ENCODE results near the gene NKX2-2.
"Not testable (repeated sequence)": the region's sequence is repeated elsewhere in the genome, so short reads cannot be mapped to it uniquely, and the experiment has no call there.

The NKX2-2 gene

DNA sequence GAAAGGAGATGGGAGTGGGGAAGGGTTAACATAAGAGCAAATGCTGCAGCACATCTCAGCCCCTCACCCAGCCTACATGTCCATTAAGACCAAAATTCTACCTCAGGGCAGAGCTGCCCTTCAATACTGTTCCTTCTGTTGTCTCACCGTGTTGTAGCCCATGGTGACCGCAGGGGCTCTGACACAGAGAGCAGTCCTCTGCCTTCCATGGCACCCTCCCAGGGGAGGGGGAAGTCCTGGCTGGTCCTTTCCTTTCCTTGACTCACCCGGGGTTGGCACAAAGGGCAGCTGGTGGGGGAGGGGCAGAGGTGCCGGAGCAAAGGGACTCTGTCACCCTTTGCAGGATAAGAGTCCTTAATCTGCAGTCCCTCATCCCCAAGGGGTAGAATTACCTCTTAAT lies 15.2 kb downstream of the NKX2-2 start:
- no peak for TF ChIP-seq Cebpa-rat (IDR thresholded peaks at IDR 0.05)

DNA sequence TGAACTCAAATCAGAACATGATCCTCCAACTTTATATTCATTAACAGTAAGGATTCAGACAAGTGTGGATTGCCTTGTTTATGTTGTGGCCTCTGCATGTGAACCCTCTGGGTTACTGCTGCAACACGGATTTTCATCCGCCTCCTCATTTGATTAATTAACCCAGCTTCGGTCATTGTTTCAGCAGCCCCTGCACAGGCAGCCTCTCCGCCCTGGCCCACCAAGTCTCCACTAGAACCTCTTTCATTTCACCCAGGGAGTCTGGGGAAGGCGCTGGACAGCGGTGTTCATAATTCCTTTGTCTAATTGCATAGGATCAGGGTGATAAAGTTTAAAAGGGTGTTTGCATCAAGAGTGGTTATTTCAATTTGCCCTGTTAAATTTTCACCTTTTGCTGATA lies 15.7 kb downstream of the NKX2-2 start:
- Histone ChIP-seq H3K4me3 (no peak overlapping the region), H3K9me3 (replicated peaks in 1 of 11) (no peaks in the 10 kb centered on the region), H4K20me1 (no peaks in the 10 kb centered on the region), H3K4me1 (peaks cover 3 to 7% (median 5%) of the 10 kb centered on the region in 10 experiments), H3K9ac (no peak overlapping the region), H3K27me3 (no peaks in the 10 kb centered on the region), H3K36me3 (no peaks in the 10 kb centered on the region), H3K4me2 (no peak overlapping the region), H3K27ac (no peak overlapping the region)
- no peak for TF ChIP-seq Cebpa-rat (IDR thresholded peaks at IDR 0.05)

More for the DNA sequence above, 15.2 kb downstream of the NKX2-2 start:
- no peaks in the 10 kb centered on the region for H3K27me3 ChIP-seq
- H3K27ac ChIP-seq: no peak overlapping the region
- peaks cover 7 to 11% (median 9%) of the 10 kb centered on the region in 10 experiments for H3K4me1 ChIP-seq
- H3K9me3 ChIP-seq (replicated peaks in 1 of 11): no peaks in the 10 kb centered on the region
- no peak overlapping the region for H3K4me2 ChIP-seq
- no peak overlapping the region for H3K4me3 ChIP-seq
- H3K9ac ChIP-seq: no peak overlapping the region
- no peaks in the 10 kb centered on the region for H4K20me1 ChIP-seq
- no peaks in the 10 kb centered on the region for H3K36me3 ChIP-seq

DNA sequence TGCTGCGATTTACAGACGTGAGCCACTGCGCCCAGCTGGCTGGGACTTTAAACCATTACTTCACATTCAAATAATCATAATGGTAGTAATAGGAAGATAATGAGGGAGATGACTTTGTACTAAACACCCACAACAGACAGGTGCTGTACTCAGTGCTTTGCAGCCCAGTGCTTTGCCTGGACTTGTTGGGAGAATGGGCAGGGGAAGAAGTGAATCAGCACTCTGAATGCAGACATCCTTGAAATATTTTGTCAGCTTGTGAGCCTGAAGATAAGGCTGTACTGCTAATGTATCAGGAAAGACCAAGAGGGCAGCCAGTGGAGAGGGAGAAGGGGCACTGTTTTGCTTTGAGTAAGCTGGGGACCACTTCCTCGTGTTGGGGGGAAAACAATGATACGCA lies 17.4 kb downstream of the NKX2-2 start:
- no peaks in the 10 kb centered on the region for H4K20me1 ChIP-seq
- H3K4me3 ChIP-seq: no peak overlapping the region
- H3K27me3 ChIP-seq: no peaks in the 10 kb centered on the region
- H3K4me1 ChIP-seq: no peaks in the 10 kb centered on the region
- H3K36me3 ChIP-seq: no peaks in the 10 kb centered on the region
- no peak overlapping the region for H3K4me2 ChIP-seq
- H3K9ac ChIP-seq: no peak overlapping the region
- no peak for TF ChIP-seq Cebpa-rat (IDR thresholded peaks at IDR 0.05)
- no peaks in the 10 kb centered on the region for H3K9me3 ChIP-seq (replicated peaks in 1 of 11)
- no peak overlapping the region for H3K27ac ChIP-seq

DNA sequence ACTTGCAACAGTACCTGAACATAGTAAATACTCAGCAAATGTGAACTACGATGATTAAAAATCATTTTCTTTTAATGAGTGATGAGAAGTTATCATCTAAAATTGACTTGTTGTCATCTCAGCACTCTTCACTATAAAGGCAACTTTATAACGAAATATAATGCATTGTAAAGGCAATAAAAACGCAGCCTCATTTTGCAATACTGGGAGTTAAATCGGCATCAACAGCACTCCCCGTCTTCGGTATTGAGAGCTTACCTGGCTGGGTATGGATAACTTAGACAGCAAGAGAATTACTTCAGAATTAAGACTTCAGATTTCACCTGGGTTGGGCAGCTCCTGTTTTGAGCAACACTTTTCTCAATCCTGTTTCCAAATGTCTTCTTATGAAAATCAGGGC lies 20.8 kb downstream of the NKX2-2 start:
- H3K4me3 ChIP-seq: no peak overlapping the region
- H3K9me3 ChIP-seq (replicated peaks in 1 of 11): no peaks in the 10 kb centered on the region
- no peak for TF ChIP-seq Cebpa-rat (IDR thresholded peaks at IDR 0.05)
- H3K27ac ChIP-seq: no peak overlapping the region
- H3K36me3 ChIP-seq: no peaks in the 10 kb centered on the region
- H3K27me3 ChIP-seq: no peaks in the 10 kb centered on the region
- H3K4me1 ChIP-seq: peaks cover 0 to 6% (median 0%) of the 10 kb centered on the region in 10 experiments; a peak in 2 of 20 replicates
- H3K9ac ChIP-seq: no peak overlapping the region
- no peak overlapping the region for H3K4me2 ChIP-seq
- H4K20me1 ChIP-seq: no peaks in the 10 kb centered on the region

DNA sequence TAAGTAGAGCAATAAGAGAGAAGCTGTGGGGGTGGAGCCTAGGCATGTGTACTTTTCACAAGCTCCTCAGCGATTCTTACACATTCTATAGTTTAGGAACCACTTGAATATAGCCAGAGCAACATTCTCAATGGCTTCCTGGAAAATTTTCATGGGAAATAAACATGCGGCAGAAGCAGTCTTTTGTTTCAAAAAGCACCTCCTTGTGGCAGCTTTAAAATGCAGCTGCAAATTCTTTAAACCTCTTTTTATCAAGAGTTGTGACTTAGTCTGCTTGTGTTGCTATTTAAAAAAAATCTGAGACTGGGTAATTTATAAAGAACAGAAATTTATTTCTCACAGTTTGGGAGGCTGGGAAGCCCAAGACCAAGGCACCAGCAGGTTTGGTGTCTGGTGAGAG lies 23.8 kb downstream of the NKX2-2 start:
- Histone ChIP-seq H3K4me3 (no peak overlapping the region), H3K36me3 (no peaks in the 10 kb centered on the region), H3K4me1 (peaks cover 0 to 6% (median 0%) of the 10 kb centered on the region in 10 experiments; a peak in 2 of 20 replicates), H3K27me3 (no peaks in the 10 kb centered on the region), H3K9ac (no peak overlapping the region), H3K9me3 (replicated peaks in 1 of 11) (peaks cover 0 to 9% (median 0%) of the 10 kb centered on the region in 11 experiments; a peak in 6 of 22 replicates), H3K4me2 (no peak overlapping the region), H4K20me1 (no peaks in the 10 kb centered on the region), H3K27ac (no peak overlapping the region)
- TF ChIP-seq Cebpa-rat (IDR thresholded peaks at IDR 0.05): no peak

DNA sequence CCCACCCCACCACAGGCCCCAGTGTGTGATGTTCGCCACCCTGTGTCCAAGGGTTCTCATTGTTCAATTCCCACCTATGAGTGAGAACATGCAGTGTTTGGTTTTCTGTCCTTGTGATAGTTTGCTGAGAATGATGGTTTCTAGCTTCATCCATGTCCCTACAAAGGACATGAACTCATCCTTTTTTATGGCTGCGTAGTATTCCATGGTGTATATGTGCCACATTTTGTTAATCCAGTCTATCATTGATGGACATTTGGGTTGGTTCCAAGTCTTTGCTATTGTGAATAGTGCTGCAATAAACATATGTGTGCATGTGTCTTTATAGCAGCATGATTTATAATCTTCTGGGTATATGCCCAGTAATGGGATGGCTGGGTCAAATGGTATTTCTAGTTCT lies 33.7 kb downstream of the NKX2-2 start:
- H3K4me3 ChIP-seq; H3K4me2 ChIP-seq; H3K9me3 ChIP-seq (replicated peaks in 1 of 11); H3K9ac ChIP-seq; H3K27ac ChIP-seq; H3K27me3 ChIP-seq; H3K4me1 ChIP-seq; H4K20me1 ChIP-seq; H3K36me3 ChIP-seq: not testable (repeated sequence)

DNA sequence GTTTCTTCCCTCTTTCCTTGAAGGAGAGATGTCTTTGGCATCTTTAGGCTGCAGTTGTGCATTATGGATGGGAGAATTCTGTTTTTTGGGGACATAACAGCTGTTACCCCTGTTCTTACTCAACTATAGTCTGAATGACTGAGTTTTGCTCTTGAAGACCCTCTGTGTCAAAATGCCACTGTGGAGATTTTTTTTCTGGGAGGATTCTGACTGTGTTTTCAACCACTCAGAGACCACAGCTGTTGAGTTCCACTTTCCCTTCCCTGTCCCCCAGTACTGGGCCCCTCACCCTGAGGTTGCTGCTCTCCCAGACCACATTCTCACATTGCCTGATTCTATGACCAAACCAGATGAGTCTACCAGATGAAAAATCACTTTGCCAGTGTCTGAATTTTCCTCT lies 48.1 kb downstream of the NKX2-2 start:
- Histone ChIP-seq H3K9ac (no peak overlapping the region), H3K4me2 (no peak overlapping the region), H3K27ac (no peak overlapping the region), H3K27me3 (no peaks in the 10 kb centered on the region), H3K36me3 (no peaks in the 10 kb centered on the region), H3K9me3 (replicated peaks in 1 of 11) (peaks cover 0 to 9% (median 7%) of the 10 kb centered on the region in 11 experiments; a peak in 11 of 22 replicates), H4K20me1 (no peaks in the 10 kb centered on the region), H3K4me1 (peaks cover 4 to 16% (median 11%) of the 10 kb centered on the region in 10 experiments; a peak in 19 of 20 replicates), H3K4me3 (no peak overlapping the region)
- TF ChIP-seq Cebpa-rat (IDR thresholded peaks at IDR 0.05): no peak

DNA sequence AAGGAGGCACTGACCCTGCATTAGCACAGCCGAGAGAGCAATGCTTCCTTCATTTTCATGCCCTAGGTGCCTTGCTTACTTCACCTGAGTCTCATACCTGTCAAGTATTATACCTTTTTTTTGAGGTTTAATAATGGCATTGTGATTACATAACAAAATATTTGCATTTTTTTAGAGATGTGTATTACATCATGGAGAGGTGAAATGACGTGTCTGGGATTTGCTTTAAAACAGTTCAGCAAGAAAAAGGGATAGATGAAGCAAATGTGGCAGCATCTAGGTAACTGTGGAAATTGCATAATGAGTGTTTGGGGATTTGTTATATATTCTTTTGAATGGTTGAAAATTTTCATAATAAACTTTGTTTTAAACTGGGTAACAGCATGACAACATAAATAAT lies 48.9 kb downstream of the NKX2-2 start:
- no peak overlapping the region for H3K27ac ChIP-seq
- H3K36me3 ChIP-seq: no peaks in the 10 kb centered on the region
- H3K9ac ChIP-seq: no peak overlapping the region
- H3K4me3 ChIP-seq: no peak overlapping the region
- TF ChIP-seq Cebpa-rat (IDR thresholded peaks at IDR 0.05): no peak
- no peaks in the 10 kb centered on the region for H4K20me1 ChIP-seq
- no peaks in the 10 kb centered on the region for H3K27me3 ChIP-seq
- peaks cover 0 to 9% (median 7%) of the 10 kb centered on the region in 11 experiments; a peak in 11 of 22 replicates for H3K9me3 ChIP-seq (replicated peaks in 1 of 11)
- no peak overlapping the region for H3K4me2 ChIP-seq
- H3K4me1 ChIP-seq: peaks cover 4 to 16% (median 11%) of the 10 kb centered on the region in 10 experiments; a peak in 19 of 20 replicates

All from BLaER1 treated with 17β-estradiol and CSF1 and Interleukin-3, amounts not matched to agents 10 nM and 100 nM (cell line).